D721Med (cell line): Measurements from ENCODE around the gene INPPL1.
"Not testable (repeated sequence)": the region's sequence is repeated elsewhere in the genome, so short reads cannot be mapped to it uniquely, and the experiment has no call there.

Experiments
- DNase-seq: peaks from one replicate; pipeline ENCODE4 v3.0.0; 2011; ENCODE audit warnings: low spot score; ENCODE audit not compliant: insufficient read length
- FAIRE-seq: peaks from 2 replicates; lab custom pipeline; 2011; peaks lifted over from hg19 to GRCh38; lab: Jason Lieb, UNC
- TF ChIP-seq, protein P1 (sequence below): IDR thresholded peaks from 2 replicates; pipeline ENCODE4 v1.5.1; 2012; ENCODE audit warnings: mild to moderate bottlenecking, control low read depth; ENCODE audit not compliant: insufficient read depth; ENCODE audit errors: missing control alignments

Gene INPPL1

DNA sequence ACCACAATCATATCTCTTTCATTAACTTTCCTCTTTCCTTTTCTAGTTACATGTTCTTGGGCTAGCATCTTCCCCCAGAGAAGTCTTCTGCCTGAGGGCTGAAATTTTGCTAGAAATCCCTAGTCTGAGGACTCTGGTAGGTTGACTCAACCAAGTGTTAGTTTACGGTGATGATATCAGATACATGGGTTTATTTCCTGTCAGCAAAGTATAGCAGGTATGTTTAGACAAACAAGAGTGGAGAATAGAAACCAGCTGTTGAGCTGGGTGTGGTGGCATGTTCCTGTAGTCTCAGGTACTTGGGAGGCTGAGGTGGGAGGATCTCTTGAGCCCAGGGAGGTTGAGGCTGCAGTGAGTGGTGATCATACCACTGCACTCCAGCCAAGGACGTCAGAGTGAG is 21.4 kb upstream of the INPPL1 start:
- TF ChIP-seq, protein P1, sequence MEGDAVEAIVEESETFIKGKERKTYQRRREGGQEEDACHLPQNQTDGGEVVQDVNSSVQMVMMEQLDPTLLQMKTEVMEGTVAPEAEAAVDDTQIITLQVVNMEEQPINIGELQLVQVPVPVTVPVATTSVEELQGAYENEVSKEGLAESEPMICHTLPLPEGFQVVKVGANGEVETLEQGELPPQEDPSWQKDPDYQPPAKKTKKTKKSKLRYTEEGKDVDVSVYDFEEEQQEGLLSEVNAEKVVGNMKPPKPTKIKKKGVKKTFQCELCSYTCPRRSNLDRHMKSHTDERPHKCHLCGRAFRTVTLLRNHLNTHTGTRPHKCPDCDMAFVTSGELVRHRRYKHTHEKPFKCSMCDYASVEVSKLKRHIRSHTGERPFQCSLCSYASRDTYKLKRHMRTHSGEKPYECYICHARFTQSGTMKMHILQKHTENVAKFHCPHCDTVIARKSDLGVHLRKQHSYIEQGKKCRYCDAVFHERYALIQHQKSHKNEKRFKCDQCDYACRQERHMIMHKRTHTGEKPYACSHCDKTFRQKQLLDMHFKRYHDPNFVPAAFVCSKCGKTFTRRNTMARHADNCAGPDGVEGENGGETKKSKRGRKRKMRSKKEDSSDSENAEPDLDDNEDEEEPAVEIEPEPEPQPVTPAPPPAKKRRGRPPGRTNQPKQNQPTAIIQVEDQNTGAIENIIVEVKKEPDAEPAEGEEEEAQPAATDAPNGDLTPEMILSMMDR: no peak
- DNase-seq (no peak), FAIRE-seq (no peak)

DNA sequence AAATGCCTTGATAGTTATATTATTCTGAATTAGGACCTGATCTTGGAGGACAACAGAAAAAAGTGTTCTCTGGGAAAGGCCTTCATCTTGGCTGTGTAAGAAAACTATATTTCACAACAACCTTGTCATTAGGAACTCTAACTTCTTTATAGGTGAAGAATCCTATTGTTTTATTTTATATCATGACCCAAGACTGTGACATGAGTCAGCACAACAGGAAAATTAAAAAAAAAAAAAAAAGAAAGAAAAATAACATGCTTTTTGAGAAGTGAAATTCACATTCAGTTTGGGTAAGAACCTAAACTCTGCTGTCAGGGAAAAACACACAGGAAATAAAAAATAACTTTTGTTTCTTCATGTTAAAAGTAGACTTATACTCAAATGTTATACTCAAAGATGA is 19.7 kb upstream of the INPPL1 start:
- DNase-seq: no peak
- TF ChIP-seq, protein P1: no peak
- FAIRE-seq: no peak

DNA sequence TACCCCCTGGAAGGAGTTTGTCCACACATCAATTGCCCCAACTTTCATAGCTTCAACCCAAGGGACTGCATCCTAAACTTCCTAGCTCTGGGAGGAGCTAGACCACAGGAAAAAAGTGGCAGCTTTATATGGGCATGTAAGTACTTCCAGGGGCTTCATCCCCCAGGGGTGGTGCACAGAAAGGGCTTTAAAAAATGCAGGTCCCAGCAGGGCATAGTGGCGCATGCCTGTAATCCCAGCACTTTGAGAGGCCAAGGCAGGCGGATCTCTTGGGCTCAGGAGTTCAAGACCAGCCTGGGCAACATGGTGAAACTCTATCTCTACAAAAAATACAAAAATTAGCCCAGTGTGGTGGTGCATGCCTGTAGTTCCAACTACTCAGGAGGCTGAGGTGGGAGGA is 17.8 kb upstream of the INPPL1 start:
- not testable (repeated sequence) for DNase-seq, FAIRE-seq

DNA sequence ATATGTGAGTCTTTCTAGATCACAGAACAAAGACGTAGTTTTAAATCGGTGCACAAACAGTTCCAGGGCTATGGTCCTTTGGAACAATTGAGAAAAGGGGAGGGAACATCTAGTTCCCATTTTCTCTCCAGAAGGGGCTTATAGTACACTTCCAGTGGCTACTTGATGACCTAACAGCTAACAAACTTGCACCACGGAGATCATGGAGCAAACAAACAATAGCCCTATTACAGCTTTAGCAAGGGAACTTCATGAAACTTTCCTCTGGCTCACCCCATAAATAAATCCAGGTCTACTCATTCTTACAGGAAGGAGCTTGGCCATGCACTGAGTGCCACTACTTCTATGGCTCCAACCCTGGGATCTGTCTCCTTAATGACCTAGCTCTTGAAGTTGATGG is 16.3 kb upstream of the INPPL1 start:
- DNase-seq (no peak), FAIRE-seq (no peak)
- TF ChIP-seq, protein P1: no peak

DNA sequence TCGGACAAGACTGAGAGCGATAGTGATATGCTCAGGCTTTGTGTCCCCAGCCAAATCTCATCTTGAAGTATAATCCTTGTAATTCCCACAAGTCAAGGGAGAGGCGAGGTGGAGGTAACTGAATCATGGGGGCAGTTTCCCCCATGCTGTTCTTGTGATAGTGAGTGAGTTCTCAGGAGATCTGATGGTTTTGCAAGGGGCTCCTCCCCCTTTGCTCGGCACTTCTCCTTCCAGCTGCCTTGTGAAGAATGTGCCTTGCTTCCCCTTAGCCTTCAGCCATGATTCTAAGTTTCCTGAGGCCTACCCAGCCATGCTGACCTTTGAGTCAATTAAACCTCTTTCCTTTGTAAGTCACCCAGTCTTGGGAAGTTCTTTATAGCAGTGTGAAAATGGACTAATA is 15.5 kb upstream of the INPPL1 start:
- DNase-seq (no peak), FAIRE-seq (no peak)
- TF ChIP-seq, protein P1: no peak

DNA sequence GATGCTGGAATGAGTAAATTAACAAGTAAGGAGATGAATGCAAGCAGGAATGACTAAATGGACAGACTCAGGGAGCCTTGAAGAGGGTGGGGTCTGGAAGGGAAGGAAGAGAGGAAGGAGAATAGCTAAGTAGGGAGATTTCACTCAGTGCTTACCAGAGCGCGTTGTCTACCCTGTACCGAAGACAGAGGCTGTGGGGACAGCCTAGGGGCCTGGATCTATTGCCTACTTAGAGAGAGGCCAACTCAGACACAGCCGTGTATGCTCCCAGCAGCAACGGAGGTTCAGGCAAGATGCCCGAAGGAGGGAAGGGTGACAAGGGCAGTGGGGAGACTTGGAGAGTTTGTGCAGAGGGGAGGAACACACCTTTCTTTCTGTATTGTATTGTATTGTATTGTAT is 7.9 kb upstream of the INPPL1 start, which contains the start of gene FOLR2:
Gene FOLR2 (plus strand): TSS at position 157 of the 400 bp plus-strand sequence. CDS start 1,791 bp downstream, outside the sequence.
- DNase-seq (no peak), FAIRE-seq (no peak)
- TF ChIP-seq, protein P1: no peak

DNA sequence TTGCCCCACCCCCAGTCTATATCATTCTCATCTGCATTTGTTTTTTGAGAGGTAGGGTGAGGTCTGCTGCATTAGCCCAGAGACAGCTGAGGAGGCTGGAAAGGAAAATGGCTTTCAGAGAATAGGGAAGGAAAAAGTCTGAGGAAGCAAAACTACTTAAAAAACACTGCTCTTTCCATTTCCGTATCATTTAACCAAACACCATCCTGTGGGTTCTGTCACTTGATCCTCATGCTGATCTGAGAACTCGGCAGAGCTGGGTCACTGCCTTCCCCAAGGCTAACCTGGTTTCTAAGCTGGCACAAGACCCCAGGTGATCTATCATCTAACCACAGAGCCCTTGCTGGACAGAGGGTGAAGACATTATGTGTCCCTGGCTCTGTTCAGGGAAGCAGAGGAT is 6.7 kb upstream of the INPPL1 start:
- TF ChIP-seq, protein P1: no peak
- DNase-seq: no peak
- no peak for FAIRE-seq

DNA sequence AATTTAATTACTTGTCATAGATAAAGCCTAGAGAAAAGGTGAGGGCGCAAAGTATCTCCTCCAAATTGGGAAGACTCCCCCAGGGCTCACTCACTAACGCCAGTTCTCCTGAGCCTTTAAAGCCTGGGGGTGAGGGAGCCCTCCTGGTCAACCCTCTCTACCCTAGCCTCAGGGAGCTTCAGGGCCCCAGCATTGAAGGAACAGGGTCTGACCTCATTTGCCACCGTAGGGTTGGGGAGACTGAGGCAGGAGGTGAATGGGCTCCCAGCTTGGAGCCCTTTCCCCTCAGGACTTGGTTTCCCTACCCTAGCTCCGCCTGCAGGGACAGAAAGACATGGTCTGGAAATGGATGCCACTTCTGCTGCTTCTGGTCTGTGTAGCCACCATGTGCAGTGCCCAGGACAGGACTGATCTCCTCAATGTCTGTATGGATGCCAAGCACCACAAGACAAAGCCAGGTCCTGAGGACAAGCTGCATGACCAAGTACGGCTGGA is 6.3 kb upstream of the INPPL1 start:
- TF ChIP-seq, protein P1: no peak
- DNase-seq: no peak
- no peak for FAIRE-seq
